ENCODE data around the gene PDE4D. TPM values are rescaled to one million over a fixed set of nuclear protein-coding genes. Genes with fewer than 3 reads are reported as not detected.

PDE4D gene
- total and polyA plus RNA-seq, 11 donors = 5.2 to 68.3 (median 42.1) TPM

GRCh38 chr5:59036274-59036961 lies 857.1 kb downstream of the PDE4D start:
- intact Hi-C loops (cut with DNase I) = loop anchor here in 9 of 10 donors (5.0 to 10.0 kb wide), 8 partner anchors 88 to 328 kb away; no protein-coding TSS in a partner anchor
- Histone ChIP-seq H3K9me3 (no peaks in the 10 kb centered on the region), H3K27me3 (no peaks in the 10 kb centered on the region), H3K27ac (peak overlapping the region in 7 of 12 donors; percentile 0 to 91 (median 78)), H3K36me3 (no peaks in the 10 kb centered on the region), H3K4me1 (peaks cover 0 to 58% (median 20%) of the 10 kb centered on the region in 12 donors), H3K4me3 (peak overlapping the region in 4 of 12 donors; percentile 77 to 92 (median 78))
- TF ChIP-seq POLR2A (IDR thresholded peaks at IDR 0.05) = no peak
- TF ChIP-seq CTCF (IDR thresholded peaks at IDR 0.05) = no peak
- DNase-seq (peak in 1 of 5 donors; percentile 38), ATAC-seq (peak in 2 of 4 donors; percentile 10 to 28)
- WGBS, 4 donors = 43 to 59% (median 52%) methylated on average over 4 of the region's 4 CpGs

- Histone ChIP-seq H3K36me3 (no peaks in the 10 kb centered on the region), H3K27me3 (no peaks in the 10 kb centered on the region), H3K4me1 (peaks cover 0 to 58% (median 20%) of the 10 kb centered on the region in 12 donors), H3K27ac (peak overlapping the region in 3 of 12 donors; percentile 87 to 91 (median 88)), H3K9me3 (no peaks in the 10 kb centered on the region), H3K4me3 (peak overlapping the region in 2 of 12 donors; percentile 2 to 77)
- ATAC-seq = no peak
- DNase-seq = no peak
- intact Hi-C loops (cut with DNase I) = loop anchor here (2.0 to 10.0 kb wide), 10 partner anchors 89 to 329 kb away; no protein-coding TSS in a partner anchor
- TF ChIP-seq POLR2A (IDR thresholded peaks at IDR 0.05) (no peak), CTCF (IDR thresholded peaks at IDR 0.05) (no peak)
These were observed 857.8 kb downstream of the PDE4D start for GRCh38 chr5:59035681-59036080.

GRCh38 chr5:59034498-59035186 lies 858.9 kb downstream of the PDE4D start:
- intact Hi-C loops (cut with DNase I) = loop anchor here (2.0 to 10.0 kb wide), 10 partner anchors 90 to 330 kb away; no protein-coding TSS in a partner anchor
- ATAC-seq = no peak
- Histone ChIP-seq H3K36me3 (no peaks in the 10 kb centered on the region), H3K4me3 (no peak overlapping the region), H3K27me3 (no peaks in the 10 kb centered on the region), H3K27ac (peak overlapping the region in 6 of 12 donors; percentile 0 to 88 (median 17)), H3K4me1 (peaks cover 0 to 50% (median 18%) of the 10 kb centered on the region in 12 donors), H3K9me3 (peaks cover 0 to 4% (median 0%) of the 10 kb centered on the region in 12 donors)
- peak; percentile 30 to 62 (median 50) for TF ChIP-seq CTCF (IDR thresholded peaks at IDR 0.05)
- no peak for TF ChIP-seq POLR2A (IDR thresholded peaks at IDR 0.05)
- 56 to 71% (median 64%) methylated on average over 3 of the region's 3 CpGs for WGBS, 4 donors
- no peak for DNase-seq

All from heart left ventricle (tissue), 16 donors.